Activated T-helper 1 cell treated with Interleukin-2 at 50 U/mL for 16 hours (primary cell): Measurements from ENCODE around the gene TIE1.

Experiments
- DNase-seq: peaks from one replicate; pipeline ENCODE4 v3.0.0-alpha.2; 2020; ENCODE audit warnings: low read depth

The TIE1 gene

GRCh38 chr1:43274125-43274803, 26.5 kb upstream of the TIE1 start:
- DNase-seq, result no peak

GRCh38 chr1:43274804-43275180, 26.0 kb upstream of the TIE1 start:
- DNase-seq, result no peak

DNA sequence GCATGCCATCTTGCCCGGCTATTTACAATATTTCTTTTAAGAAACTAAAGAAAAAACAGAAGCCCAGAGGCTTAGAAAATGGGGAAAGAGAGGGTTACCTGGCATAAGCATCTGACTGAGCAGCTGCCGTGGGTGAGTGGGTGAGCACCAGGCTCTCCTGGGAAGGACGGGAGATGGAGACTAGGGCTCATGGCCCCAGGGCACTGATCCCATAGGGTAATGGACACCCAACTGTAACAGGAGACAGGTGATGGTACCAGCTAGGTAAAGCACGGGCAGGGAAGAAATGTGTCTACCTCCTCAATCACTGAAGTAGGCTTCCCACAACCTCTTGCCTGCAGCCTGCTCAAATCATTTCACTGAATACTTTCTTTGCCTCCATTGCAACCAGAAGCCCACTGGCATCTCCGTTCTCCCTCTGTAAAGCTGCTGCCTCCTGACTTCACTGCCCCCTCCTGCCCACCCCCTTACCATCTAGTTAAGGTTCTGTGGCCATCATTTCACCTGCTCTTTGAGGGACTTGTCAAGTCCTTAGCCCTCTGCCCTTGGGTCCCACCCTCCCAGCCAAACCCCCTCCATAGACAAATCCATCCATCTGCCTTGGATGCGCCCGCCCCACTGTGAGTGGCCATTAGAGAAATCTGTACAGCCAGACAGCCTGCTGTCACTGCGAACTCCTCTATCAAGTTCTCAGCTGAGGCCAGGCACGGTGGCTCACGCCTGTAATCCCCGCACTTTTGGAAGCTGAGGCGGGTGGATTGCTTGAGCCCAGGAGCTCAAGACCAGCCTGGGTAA, 24.8 kb upstream of the TIE1 start:
- DNase-seq, result no peak

GRCh38 chr1:43276673-43277072, 24.1 kb upstream of the TIE1 start:
- DNase-seq, result no peak

DNA sequence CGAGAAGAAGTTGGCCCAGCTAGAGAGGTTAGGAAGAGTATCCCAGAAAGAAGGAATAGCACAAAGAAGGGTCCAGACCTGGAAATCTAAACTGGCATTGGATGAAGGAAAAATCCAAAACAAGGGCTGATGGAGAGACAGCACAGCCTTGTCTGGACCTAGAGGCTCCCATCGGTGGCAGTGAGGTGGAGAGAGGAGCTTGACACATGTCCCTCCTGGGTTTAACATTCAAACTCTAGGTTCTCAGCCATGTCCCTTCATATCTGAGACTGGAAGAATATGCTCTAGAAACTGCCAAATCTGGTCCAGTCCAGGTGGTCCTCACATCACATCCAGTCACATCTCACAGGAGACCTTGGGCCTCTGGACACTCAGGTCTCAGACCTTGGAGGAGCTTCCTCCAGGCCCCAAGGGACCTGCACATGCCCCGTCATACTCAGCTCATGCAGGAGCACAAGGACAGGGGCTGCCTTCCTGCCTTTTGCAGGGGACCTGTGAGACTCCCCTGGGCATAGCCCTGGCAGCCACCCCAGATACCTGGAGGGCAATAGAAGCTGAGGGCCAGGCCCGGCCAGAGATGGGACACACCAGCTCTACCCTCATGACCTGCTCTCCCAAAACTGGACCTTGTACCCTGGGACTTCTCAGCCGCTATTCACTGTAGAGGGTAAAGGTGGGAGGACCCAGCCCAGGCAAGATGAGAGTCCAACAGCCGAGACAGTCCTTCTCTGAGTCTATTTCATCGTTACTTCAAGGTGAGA, 23.5 kb upstream of the TIE1 start:
- DNase-seq, result no peak

GRCh38 chr1:43279161-43279560, 21.6 kb upstream of the TIE1 start:
- no peak for DNase-seq

GRCh38 chr1:43279666-43280065, 21.1 kb upstream of the TIE1 start:
- DNase-seq, result no peak

GRCh38 chr1:43280692-43281091, 20.1 kb upstream of the TIE1 start:
- DNase-seq, result no peak

- no peak for DNase-seq
Measured at GRCh38 chr1:43282220-43283195, 18.3 kb upstream of the TIE1 start.

GRCh38 chr1:43284065-43284464, 16.7 kb upstream of the TIE1 start:
- no peak for DNase-seq

DNA sequence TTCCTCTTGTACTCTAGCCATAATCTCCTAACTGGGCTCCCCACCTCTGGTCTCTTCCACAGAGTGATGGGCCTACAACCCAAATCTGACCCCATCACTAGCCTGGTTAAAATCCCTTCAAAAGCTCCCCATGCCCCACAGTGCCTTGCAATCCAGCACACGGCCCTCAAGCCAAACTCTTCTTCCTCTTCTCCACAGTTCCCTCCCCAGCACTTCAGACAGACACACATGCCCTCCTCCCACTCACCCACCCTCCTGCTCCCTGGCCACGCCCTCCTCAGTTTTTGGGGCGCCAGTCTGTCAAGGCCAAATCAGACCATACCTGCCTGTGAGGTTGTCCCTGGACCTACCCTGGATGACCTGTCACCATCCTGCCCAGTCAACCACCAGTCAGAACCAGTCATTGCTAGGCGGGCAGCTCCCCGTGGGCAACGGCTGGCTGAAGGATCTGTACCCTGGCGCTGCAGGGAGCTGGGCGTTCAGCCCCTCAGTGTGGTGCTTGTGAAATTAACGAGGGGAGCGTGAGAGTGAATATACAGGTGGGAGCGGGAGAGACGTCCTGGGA, 16.2 kb upstream of the TIE1 start:
- DNase-seq, result no peak

- DNase-seq, result no peak
Measured at GRCh38 chr1:43285269-43285990, 15.4 kb upstream of the TIE1 start, which contains the start of gene C1orf210. Gene C1orf210, minus strand, starts transcription at chr1:43285581. Its CDS starts 2,311 bp downstream, at chr1:43283270.

DNA sequence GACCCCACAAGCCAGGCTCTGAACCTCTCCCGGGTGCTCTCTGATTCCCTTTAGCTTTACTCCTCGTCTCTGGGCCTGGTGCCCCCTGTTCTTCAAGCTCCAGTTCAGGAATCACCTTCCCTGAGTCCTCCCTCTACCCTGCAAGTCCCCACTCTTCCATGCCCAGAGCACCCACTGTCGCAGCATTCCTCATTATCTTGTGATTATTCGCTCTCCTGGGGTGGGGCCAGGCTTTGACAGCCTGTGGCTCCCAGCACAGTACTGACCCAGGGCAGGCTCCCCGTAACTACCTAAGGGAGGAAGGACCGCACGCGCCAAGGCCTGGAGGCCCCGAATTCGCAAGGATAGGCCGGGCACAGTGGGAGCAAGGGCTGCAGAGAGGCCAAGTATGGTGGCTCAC, 14.7 kb upstream of the TIE1 start:
- DNase-seq, result no peak

DNA sequence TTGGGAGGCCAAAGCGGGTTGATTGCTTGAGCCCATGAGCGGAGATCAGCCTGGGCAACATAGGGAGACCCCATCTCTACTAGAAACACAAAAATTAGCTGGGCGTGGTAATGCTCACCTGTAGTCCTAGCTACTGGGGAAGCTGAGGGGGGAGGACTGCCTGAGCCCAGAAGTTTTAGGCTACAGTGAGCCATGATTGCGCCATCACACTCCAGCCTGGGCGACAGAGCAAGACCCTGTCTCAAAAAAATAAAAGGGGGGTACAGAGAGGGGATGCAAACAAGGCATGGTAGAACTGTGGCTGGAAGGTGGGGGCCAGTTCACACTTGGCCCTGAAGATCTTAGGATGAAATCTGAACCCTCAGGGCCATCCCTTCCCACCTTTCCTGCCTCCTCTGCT, 14.2 kb upstream of the TIE1 start:
- no peak for DNase-seq

GRCh38 chr1:43288058-43288784, 12.6 kb upstream of the TIE1 start:
- DNase-seq, result no peak

GRCh38 chr1:43288785-43289706, 11.7 kb upstream of the TIE1 start:
- DNase-seq, result no peak

DNA sequence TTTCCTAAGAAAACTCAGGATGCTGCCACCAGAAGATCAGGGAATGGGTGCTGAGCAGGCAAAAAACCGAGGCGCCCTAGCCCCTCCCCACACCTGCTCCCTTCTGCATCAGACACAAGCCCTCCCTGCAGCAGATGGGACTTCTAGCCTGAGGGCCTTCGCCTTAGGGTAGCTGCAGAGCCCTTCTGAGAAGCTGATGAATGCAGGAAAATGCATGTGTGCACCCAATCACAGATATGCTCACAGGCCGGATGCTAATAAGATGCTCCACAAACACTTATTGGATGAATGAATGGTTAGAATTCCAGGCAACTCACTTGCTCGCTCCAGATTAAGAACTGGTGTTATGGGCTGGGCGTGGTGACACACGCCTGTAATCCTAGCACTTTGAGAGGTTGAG, 8.6 kb upstream of the TIE1 start:
- no peak for DNase-seq

- DNase-seq, result no peak
Measured at GRCh38 chr1:43292679-43293078, 8.1 kb upstream of the TIE1 start.

GRCh38 chr1:43293176-43293575, 7.6 kb upstream of the TIE1 start:
- no peak for DNase-seq
